GM23338 (cell line): ENCODE data around the gene SND1. TPM values are rescaled to one million over a fixed set of nuclear protein-coding genes. Genes with fewer than 3 reads are reported as not detected.
"Not testable (repeated sequence)": the region's sequence is repeated elsewhere in the genome, so short reads cannot be mapped to it uniquely, and the experiment has no call there.

Experiments used
- ATAC-seq: fragments of 200-7000 bp; cut with Tn5 transposase; 3 replicates; pipeline ENCODE4 v1.9.1; 2020
- DNase-seq: peaks from one replicate; pipeline ENCODE4 v3.0.0-alpha.2; 2015; ENCODE audit warnings: low spot score
- H2AFZ ChIP-seq: fragments of 200-600 bp; sonication (generic); 2 replicates; pipeline ENCODE4 v1.8.0; 2016; ENCODE audit warnings: antibody characterized with exemption, mild to moderate bottlenecking, moderate library complexity
- H3F3A ChIP-seq: fragments of 200-600 bp; sonication (generic); replicated peaks from 2 replicates; pipeline ENCODE4 v1.8.0; 2017; ENCODE audit warnings: antibody characterized with exemption, mixed run types, low read depth
- H3K27ac ChIP-seq: fragments of 200-600 bp; sonication (generic); 2 replicates; pipeline ENCODE4 v1.6.1; 2016; ENCODE audit warnings: low read depth
- H3K27me3 ChIP-seq: fragments of 200-600 bp; sonication (generic); 2 replicates; pipeline ENCODE4 v1.8.0; 2016; ENCODE audit warnings: mild to moderate bottlenecking, mixed run types, moderate library complexity; ENCODE audit not compliant: insufficient read depth
- H3K36me3 ChIP-seq: fragments of 200-600 bp; sonication (generic); 2 replicates; pipeline ENCODE4 v1.8.0; 2016; ENCODE audit warnings: mild to moderate bottlenecking; ENCODE audit not compliant: insufficient read depth
- H3K4me1 ChIP-seq: fragments of 200-600 bp; sonication (generic); 2 replicates; pipeline ENCODE4 v1.8.0; 2016; ENCODE audit warnings: mild to moderate bottlenecking, moderate library complexity; ENCODE audit not compliant: insufficient read depth
- H3K4me2 ChIP-seq: fragments of 200-600 bp; sonication (generic); 2 replicates; pipeline ENCODE4 v1.7.1; 2017; ENCODE audit warnings: mixed run types
- H3K4me3 ChIP-seq: fragments of 200-600 bp; sonication (generic); 2 replicates; pipeline ENCODE4 v1.6.1; 2016; ENCODE audit warnings: mixed run types
- H3K79me2 ChIP-seq: fragments of 200-600 bp; sonication (generic); replicated peaks from 2 replicates; pipeline ENCODE4 v1.8.0; 2017; ENCODE audit warnings: mild to moderate bottlenecking; ENCODE audit not compliant: insufficient read depth
- H3K9me2 ChIP-seq: fragments of 200-600 bp; sonication (generic); 2 replicates; pipeline ENCODE4 v1.8.0; 2017; ENCODE audit not compliant: insufficient read depth
- H4K20me1 ChIP-seq: fragments of 200-600 bp; sonication (generic); replicated peaks from 2 replicates; pipeline ENCODE4 v1.8.0; 2017; ENCODE audit warnings: mild to moderate bottlenecking; ENCODE audit not compliant: insufficient read depth
- H3K27ac Mint-ChIP-seq: 2 replicates; pipeline ENCODE4 v1.8.0; 2020; ENCODE audit warnings: inconsistent platforms, mild to moderate bottlenecking, moderate library complexity, mixed read lengths
- H3K27me3 Mint-ChIP-seq: 3 replicates; pipeline ENCODE4 v1.8.0; 2022; ENCODE audit warnings: low read depth, mild to moderate bottlenecking, moderate library complexity, mixed read lengths, inconsistent platforms; ENCODE audit not compliant: insufficient read depth, poor library complexity
- H3K36me3 Mint-ChIP-seq: 3 replicates; pipeline ENCODE4 v1.8.0; 2021; ENCODE audit warnings: low read depth, mild to moderate bottlenecking, inconsistent platforms, moderate library complexity, mixed read lengths
- H3K4me1 Mint-ChIP-seq: 3 replicates; pipeline ENCODE4 v1.8.0; 2020; ENCODE audit warnings: mild to moderate bottlenecking, inconsistent platforms, mixed read lengths
- H3K4me3 Mint-ChIP-seq: 3 replicates; pipeline ENCODE4 v1.8.0; 2021; ENCODE audit warnings: moderate library complexity, mild to moderate bottlenecking, inconsistent platforms, mixed read lengths
- H3K9me3 Mint-ChIP-seq: 3 replicates; pipeline ENCODE4 v1.8.0; 2020; ENCODE audit warnings: moderate library complexity, mild to moderate bottlenecking, inconsistent platforms, mixed read lengths
- CREB1 ChIP-seq: fragments of 250-450 bp; sonication (Bioruptor Pico); IDR thresholded peaks from 2 replicates; pipeline ENCODE4 v1.5.0; 2020; ENCODE audit warnings: low read depth, mild to moderate bottlenecking, moderate library complexity
- EZH2 ChIP-seq: fragments of 200-600 bp; sonication (generic); IDR thresholded peaks from one replicate; pipeline ENCODE4 v1.8.0; 2017; ENCODE audit warnings: antibody characterized with exemption, mild to moderate bottlenecking, low read depth; ENCODE audit not compliant: unreplicated experiment
- EZH2phosphoT487 ChIP-seq: fragments of 200-600 bp; sonication (generic); IDR thresholded peaks from one replicate; pipeline ENCODE4 v1.8.1; 2018; ENCODE audit warnings: antibody characterized with exemption; ENCODE audit not compliant: unreplicated experiment
- JUNB ChIP-seq: IDR thresholded peaks from one replicate; pipeline ENCODE4 v1.6.1; 2016; ENCODE audit warnings: antibody characterized with exemption; ENCODE audit not compliant: unreplicated experiment
- NANOG ChIP-seq: IDR thresholded peaks from 2 replicates; pipeline ENCODE4 v1.6.1; 2016; ENCODE audit warnings: antibody characterized with exemption, borderline replicate concordance
- POLR2AphosphoS5 ChIP-seq: IDR thresholded peaks from 2 replicates; pipeline ENCODE4 v1.6.1; 2016; ENCODE audit warnings: antibody characterized with exemption, low read depth
- STAT1 ChIP-seq: IDR thresholded peaks from one replicate; pipeline ENCODE4 v1.6.1; 2016; ENCODE audit warnings: antibody characterized with exemption; ENCODE audit not compliant: unreplicated experiment
- ZNF114 ChIP-seq: fragments of 250-450 bp; sonication (Bioruptor Pico); IDR thresholded peaks from 2 replicates; pipeline ENCODE4 v1.5.0; 2020; ENCODE audit warnings: mild to moderate bottlenecking, moderate library complexity
- ZNF331 ChIP-seq: fragments of 250-450 bp; sonication (Bioruptor Pico); IDR thresholded peaks from 2 replicates; pipeline ENCODE4 v1.5.0; 2020; ENCODE audit warnings: low read depth, mild to moderate bottlenecking, moderate library complexity
- polyA plus RNA-seq: library from polyadenylated mRNA; unstranded; fragments of >200 nt; fragmentation: Nextera tagmentation; extraction: Ambion mirVana; gene quantifications from 2 replicates; pipeline ENCODE4 v1.2.1, GENCODE V29; 2016
- total RNA-seq: library from RNA; depleted of rRNA; stranded (reverse); fragments of >200 nt; shearing (Covaris generic); gene quantifications from 2 replicates; pipeline ENCODE4 v1.2.3, GENCODE V29; 2014
- TF ChIP-seq, protein P1 (sequence below): IDR thresholded peaks from one replicate; pipeline ENCODE4 v1.6.1; 2018; ENCODE audit warnings: antibody characterized with exemption; ENCODE audit not compliant: unreplicated experiment

The SND1 gene
- total and polyA plus RNA-seq, 2 experiments from 2014 or later, result 107 to 254 TPM

DNA sequence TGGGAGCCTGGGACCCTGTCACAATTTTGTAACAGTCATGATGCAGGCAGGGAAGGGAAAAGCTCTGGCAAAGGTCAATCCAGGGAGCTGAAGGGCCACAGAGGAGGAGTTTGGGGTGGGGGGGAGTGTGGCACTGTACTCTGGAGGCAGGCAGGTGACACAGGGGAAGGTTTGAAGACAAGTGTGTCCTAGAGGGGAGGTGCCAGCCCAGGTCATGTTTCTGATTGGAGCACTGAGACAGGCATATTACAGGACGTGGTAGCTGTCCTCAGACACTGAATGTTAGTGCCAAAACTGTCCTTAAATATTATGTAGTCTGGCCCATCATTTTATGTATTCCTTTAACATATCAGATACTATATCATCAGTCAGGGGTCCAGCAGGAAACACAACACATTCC lies 454.8 kb downstream of the SND1 start:
- ATAC-seq (no peak), DNase-seq (no peak)
- Histone ChIP-seq H3K9me2 (no peaks in the 10 kb centered on the region), H3K27ac (no peak overlapping the region), H3K27me3 (peaks cover 47% of the 10 kb centered on the region), H3K4me2 (no peak overlapping the region), H2AFZ (no peak overlapping the region), H4K20me1 (no peaks in the 10 kb centered on the region), H3K79me2 (no peaks in the 10 kb centered on the region), H3K4me3 (no peak overlapping the region), H3K4me1 (0 out of 2 replicates have a peak, but pooled peaks cover 2% of the 10 kb centered on the region), H3F3A (no peaks in the 10 kb centered on the region), H3K36me3 (no peaks in the 10 kb centered on the region)
- no peak overlapping the region for H3K4me3 Mint-ChIP-seq
- TF ChIP-seq NANOG (no peak), EZH2 (no peak), JUNB (no peak)
- H3K27ac Mint-ChIP-seq, result no peak overlapping the region
- H3K9me3 Mint-ChIP-seq, result no peaks in the 10 kb centered on the region
- no peaks in the 10 kb centered on the region for H3K36me3 Mint-ChIP-seq
- peaks cover 31% of the 10 kb centered on the region for H3K27me3 Mint-ChIP-seq
- H3K4me1 Mint-ChIP-seq, result peaks cover 3% of the 10 kb centered on the region; the same call in 2 of the 3 replicates

DNA sequence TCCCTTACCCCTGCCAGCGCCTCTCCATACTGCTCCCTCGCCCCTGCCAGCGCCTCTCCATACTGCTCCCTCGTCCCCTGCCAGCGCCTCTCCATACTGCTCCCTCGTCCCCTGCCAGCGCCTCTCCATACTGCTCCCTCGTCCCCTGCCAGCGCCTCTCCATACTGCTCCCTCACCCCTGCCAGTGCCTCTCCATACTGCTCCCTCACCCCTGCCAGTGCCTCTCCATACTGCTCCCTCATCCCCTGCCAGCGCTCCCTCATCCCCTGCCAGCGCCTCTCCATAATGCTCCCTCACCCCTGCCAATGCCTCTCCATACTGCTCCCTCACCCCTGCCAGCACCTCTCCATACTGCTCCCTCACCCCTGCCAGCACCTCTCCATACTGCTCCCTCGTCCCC lies 455.5 kb downstream of the SND1 start:
- H3K36me3 Mint-ChIP-seq, H3K4me3 Mint-ChIP-seq, H3K4me1 ChIP-seq, H3K79me2 ChIP-seq, H3K9me2 ChIP-seq, H3K4me3 ChIP-seq, H4K20me1 ChIP-seq, ATAC-seq, H2AFZ ChIP-seq, H3K27ac ChIP-seq, H3K9me3 Mint-ChIP-seq, H3F3A ChIP-seq, H3K27ac Mint-ChIP-seq, DNase-seq, H3K4me2 ChIP-seq, H3K4me1 Mint-ChIP-seq, H3K36me3 ChIP-seq: not testable (repeated sequence)
- peaks cover 28% of the 10 kb centered on the region for H3K27me3 Mint-ChIP-seq
- peaks cover 40% of the 10 kb centered on the region for H3K27me3 ChIP-seq

DNA sequence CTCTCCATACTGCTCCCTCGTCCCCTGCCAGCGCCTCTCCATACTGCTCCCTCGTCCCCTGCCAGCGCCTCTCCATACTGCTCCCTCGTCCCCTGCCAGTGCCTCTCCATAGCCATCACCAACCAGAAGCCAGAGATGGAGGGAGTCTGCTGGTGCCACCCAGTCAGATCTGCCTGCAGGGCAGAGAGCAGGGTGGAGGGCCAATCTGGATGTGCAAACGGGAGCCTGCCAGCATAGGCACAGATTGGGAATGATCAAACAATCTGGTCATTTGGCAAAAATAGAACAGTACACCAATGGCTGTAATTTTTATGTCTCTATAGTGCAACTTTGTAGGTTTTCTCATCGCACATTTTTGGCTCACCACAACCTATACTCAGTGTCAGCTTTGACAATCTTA lies 456.1 kb downstream of the SND1 start:
- no peaks in the 10 kb centered on the region for H3K36me3 Mint-ChIP-seq
- TF ChIP-seq EZH2phosphoT487, result no peak
- no peaks in the 10 kb centered on the region for H3K9me3 Mint-ChIP-seq
- Histone ChIP-seq H3K27me3 (peaks cover 34% of the 10 kb centered on the region), H4K20me1 (no peaks in the 10 kb centered on the region), H3K79me2 (no peaks in the 10 kb centered on the region), H3K4me3 (no peak overlapping the region), H2AFZ (no peak overlapping the region), H3F3A (no peaks in the 10 kb centered on the region), H3K4me1 (0 out of 2 replicates have a peak, but pooled peaks cover 2% of the 10 kb centered on the region), H3K9me2 (no peaks in the 10 kb centered on the region), H3K4me2 (no peak overlapping the region), H3K27ac (no peak overlapping the region), H3K36me3 (no peaks in the 10 kb centered on the region)
- H3K4me3 Mint-ChIP-seq, result no peak overlapping the region
- no peak overlapping the region for H3K27ac Mint-ChIP-seq
- H3K4me1 Mint-ChIP-seq, result peaks cover 3% of the 10 kb centered on the region; the same call in 2 of the 3 replicates
- ATAC-seq (no peak), DNase-seq (no peak)
- peaks cover 25% of the 10 kb centered on the region for H3K27me3 Mint-ChIP-seq

DNA sequence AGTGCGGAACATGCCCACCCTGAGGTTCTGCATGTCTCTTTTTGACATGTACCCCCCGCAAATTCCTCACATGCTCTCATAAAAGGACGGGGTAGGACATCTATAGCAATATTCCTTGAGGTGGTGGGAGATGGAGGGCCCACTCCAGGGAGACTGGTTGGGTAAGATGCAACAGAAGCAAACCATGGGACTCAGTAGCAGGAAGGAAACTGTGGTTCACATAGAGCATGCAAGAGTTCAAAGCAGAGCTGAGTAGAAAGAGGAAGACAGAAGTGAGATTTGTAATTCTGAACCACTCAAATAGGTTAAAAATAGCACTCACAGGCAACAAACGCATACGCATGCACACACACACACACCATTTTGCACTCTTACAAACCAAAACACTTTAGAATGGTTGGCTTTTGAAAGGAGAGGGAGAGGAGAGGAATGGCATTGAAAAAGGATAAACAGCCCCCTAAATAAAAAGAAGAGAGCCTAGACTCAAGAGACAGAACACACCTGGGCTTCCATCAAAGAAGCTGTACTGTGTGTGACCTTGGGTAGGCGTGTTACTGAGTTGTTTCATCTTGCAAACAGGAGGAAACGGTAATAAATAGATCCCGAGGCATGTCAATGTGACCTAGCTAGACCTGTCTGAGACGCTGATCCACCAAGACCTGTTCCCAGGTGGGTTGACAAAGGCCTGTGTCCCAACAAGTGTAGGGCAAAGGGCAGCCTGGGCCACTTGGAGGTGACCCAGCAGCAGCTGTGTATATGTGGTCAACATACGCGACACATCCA lies 456.8 kb downstream of the SND1 start:
- H3K27me3 ChIP-seq, result peaks cover 27% of the 10 kb centered on the region
- no peaks in the 10 kb centered on the region for H3K9me3 Mint-ChIP-seq
- no peaks in the 10 kb centered on the region for H3K79me2 ChIP-seq
- no peaks in the 10 kb centered on the region for H3K36me3 Mint-ChIP-seq
- no peak for DNase-seq
- H2AFZ ChIP-seq, result no peak overlapping the region
- H3K4me1 ChIP-seq, result 0 out of 2 replicates have a peak, but pooled peaks cover 2% of the 10 kb centered on the region
- no peak overlapping the region for H3K4me3 ChIP-seq
- H3K9me2 ChIP-seq, result no peaks in the 10 kb centered on the region
- H3K4me1 Mint-ChIP-seq, result peaks cover 3% of the 10 kb centered on the region; the same call in 2 of the 3 replicates
- H3K4me3 Mint-ChIP-seq, result no peak overlapping the region
- H3K36me3 ChIP-seq, result no peaks in the 10 kb centered on the region
- no peaks in the 10 kb centered on the region for H3F3A ChIP-seq
- H3K27ac Mint-ChIP-seq, result no peak overlapping the region
- no peak overlapping the region for H3K27ac ChIP-seq
- H3K4me2 ChIP-seq, result no peak overlapping the region
- peaks cover 18% of the 10 kb centered on the region for H3K27me3 Mint-ChIP-seq
- no peak for ATAC-seq
- no peaks in the 10 kb centered on the region for H4K20me1 ChIP-seq
- TF ChIP-seq CREB1 (CRISPR knock-in tag) (no peak), POLR2AphosphoS5 (no peak), EZH2phosphoT487 (no peak), NANOG (no peak), JUNB (no peak), ZNF331 (CRISPR knock-in tag) (no peak), STAT1 (no peak), ZNF114 (CRISPR knock-in tag) (no peak)
- TF ChIP-seq, protein P1, sequence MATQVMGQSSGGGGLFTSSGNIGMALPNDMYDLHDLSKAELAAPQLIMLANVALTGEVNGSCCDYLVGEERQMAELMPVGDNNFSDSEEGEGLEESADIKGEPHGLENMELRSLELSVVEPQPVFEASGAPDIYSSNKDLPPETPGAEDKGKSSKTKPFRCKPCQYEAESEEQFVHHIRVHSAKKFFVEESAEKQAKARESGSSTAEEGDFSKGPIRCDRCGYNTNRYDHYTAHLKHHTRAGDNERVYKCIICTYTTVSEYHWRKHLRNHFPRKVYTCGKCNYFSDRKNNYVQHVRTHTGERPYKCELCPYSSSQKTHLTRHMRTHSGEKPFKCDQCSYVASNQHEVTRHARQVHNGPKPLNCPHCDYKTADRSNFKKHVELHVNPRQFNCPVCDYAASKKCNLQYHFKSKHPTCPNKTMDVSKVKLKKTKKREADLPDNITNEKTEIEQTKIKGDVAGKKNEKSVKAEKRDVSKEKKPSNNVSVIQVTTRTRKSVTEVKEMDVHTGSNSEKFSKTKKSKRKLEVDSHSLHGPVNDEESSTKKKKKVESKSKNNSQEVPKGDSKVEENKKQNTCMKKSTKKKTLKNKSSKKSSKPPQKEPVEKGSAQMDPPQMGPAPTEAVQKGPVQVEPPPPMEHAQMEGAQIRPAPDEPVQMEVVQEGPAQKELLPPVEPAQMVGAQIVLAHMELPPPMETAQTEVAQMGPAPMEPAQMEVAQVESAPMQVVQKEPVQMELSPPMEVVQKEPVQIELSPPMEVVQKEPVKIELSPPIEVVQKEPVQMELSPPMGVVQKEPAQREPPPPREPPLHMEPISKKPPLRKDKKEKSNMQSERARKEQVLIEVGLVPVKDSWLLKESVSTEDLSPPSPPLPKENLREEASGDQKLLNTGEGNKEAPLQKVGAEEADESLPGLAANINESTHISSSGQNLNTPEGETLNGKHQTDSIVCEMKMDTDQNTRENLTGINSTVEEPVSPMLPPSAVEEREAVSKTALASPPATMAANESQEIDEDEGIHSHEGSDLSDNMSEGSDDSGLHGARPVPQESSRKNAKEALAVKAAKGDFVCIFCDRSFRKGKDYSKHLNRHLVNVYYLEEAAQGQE, result no peak
